Measurements from ENCODE around the gene MS4A18.

GRCh38 chr11:60792521-60792920 is 68.0 kb downstream of the MS4A18 start:
- no peak for TF ChIP-seq SUZ12 (IDR thresholded peaks at IDR 0.05; ENCODE audit: extremely low read depth, insufficient read depth, insufficient read length)
- no peak for TF ChIP-seq ZNF274 (IDR thresholded peaks at IDR 0.05; ENCODE audit: low read depth, low read length)
- no peak for TF ChIP-seq YY1 (IDR thresholded peaks at IDR 0.05; ENCODE audit: insufficient read depth, insufficient read length)

Measured in NT2/D1 (cell line).